Globus pallidus (tissue), 1 donor: ENCODE measurements around the gene RCBTB2.

ENCODE experiments used
- DNase-seq: peaks from one replicate; pipeline ENCODE4 v3.0.0-alpha.2; 2015; ENCODE audit warnings: low spot score

RCBTB2 gene

DNA sequence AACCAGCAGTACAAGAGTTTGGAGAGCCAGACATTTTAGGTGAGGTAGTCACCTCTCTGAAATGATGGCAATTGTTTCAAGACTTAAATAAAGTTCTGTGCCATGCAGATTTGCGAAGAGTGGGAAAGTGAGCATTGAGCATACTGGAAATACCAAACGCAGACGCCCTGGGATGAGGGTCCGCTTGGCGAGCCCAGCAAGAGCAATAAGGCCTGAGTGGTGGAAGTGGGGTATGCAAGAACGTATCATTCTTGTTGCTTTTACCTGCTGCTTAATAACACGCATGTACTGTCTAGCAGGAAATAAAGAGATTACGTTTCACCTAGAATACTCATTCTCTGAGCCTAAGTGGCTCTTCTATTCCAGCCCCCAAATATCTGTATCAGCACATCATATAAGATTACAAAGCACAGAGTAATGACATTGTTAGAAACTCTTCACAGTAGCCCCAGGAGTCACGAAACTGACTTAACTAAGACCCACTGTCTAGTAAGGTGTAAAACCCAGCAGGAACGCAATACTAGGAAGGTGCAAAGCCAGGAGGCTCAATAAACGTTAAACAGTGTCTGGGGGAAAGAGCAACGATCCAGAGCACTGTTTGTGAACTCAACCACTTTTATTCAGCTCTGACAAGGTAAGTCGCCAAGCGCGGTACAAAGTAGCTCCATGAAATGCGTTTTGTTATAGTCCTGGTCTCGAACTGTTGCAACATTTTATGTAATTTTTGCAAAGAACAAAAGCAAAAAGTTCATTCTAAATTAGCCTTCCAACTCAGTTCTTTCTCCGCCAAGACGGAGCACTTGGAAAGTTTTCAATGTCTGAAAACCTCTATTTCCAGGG, 1.2 kb downstream of the RCBTB2 start:
- no peak for DNase-seq

DNA sequence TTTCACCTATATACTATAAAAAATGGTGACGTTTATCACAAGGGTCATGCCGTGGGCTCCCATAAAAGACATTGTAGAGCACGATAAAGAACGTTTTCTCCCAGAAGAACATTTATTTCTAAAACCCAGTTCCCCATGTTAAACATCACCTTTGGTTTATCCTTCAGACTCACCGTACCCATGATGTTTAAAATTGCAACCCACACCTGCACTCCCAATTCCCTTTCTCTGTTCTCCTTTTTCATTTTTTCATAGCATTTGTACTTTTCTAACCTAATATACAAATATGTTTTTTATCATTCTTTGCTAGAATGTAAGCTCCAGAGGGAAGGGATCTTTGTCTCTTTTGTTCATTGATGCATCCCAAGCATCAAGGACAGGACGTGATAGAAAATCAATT, 2.0 kb downstream of the RCBTB2 start:
- no peak for DNase-seq

DNA sequence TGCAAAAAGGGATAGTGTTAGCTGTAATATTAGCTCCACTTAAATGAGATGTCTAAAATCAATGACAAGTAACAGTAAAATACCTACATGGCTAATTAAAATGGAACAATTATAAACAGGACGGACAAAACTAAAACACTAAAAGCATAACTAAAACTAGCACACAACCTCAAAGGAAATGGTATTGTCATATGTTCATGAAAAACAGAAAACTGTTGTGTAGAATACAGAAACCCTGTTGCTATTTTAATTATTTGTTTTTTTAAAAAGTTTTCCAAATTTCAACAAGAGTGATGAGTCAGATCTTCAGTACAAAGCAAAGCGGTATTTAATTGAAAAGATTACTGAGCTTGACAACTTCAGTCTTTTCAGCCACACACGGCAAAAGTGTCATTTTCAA, 4.2 kb downstream of the RCBTB2 start:
- no peak for DNase-seq

DNA sequence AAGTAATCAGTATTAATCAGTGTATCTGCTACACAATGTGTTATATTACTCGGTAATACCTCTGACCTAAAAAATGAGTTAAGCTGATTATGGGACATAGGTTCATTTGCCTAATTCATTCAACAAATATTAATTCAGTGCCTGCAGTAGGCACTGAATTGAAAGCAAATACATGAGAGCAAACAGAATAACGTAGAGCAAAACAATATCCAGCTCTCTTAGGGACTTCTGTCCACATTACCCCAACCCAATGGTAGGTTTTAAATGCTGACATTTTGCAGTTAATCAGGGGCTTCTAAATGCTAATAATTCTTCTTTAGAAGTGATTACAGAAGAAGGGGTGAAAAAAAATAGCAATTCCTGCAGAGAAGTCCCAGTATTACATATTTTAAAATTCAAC, 4.9 kb downstream of the RCBTB2 start:
- no peak for DNase-seq

DNA sequence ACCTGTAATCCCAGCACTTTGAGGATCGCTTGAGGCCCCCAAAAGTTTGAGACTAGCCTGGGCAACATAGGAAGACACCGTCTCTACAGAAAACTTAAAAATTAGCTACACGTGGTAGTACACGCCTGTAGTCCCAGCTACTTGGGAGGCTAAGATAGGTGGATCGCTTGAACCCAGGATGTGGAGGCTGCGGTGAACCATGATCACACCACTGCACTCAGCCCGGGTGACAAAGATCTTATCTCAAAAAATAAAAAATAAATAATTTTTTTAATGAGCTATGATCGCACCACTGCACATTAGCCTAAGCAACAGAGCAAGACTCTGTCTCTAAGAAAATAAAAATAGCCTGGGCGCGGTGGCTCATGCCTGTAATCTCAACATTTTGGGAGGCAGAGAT, 6.6 kb downstream of the RCBTB2 start:
- no peak for DNase-seq

DNA sequence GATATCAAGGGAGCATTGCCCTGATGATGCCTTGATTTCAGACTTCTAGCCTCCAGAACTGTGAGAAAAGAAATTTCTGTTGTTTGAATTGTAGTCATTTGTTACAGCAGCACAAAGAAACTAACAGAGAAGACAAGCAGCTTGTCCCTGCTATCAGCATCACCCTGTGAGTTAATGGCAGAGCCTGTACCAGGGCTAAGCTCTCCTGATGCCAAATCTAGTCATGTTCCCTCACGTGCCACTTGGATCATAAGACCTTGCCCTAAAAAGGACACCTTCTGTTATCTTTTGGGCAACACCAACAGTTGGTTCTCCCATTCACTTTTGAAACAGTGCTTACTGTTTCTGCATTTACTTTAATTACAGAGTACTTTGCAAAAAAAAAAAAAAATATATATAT, 14.8 kb downstream of the RCBTB2 start:
- DNase-seq = no peak

DNA sequence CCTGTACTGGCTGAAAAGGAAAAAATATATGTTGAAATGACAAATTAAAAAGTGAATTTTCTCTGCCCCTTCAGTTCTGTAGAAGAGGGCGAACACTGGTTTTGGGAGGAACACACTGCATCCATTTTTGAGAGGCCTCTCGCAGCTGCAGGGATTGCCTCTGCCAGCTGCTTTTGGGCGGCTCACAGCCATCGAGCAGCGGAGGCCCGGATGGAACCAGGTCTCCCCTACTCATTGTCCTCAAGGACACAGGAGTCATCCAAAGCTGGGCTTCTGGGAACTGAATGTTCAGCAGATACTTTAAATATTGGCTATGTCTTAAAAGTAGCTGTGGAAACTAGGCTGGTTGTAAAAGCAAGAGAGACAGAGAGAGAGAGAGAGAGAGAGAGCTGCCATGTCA, 17.1 kb downstream of the RCBTB2 start:
- DNase-seq = no peak

DNA sequence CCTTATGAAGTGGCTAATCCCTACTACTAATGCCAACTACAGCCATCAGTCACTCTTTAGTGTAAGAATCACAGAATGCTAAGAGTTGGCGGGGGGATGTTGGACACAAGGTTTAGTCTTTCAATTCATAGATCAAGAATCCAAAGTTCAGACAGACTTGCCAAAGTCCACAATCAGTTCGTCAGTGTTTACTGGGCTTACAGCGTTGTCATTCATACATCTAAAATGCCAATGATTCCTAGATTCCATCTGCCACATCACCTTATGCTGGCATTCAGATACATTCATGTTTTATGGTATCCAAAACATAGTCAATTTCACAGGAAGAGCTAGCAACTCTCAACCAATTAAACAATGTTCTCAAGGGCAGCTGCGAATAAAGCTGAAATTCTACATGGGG, 18.1 kb downstream of the RCBTB2 start:
- DNase-seq = no peak

DNA sequence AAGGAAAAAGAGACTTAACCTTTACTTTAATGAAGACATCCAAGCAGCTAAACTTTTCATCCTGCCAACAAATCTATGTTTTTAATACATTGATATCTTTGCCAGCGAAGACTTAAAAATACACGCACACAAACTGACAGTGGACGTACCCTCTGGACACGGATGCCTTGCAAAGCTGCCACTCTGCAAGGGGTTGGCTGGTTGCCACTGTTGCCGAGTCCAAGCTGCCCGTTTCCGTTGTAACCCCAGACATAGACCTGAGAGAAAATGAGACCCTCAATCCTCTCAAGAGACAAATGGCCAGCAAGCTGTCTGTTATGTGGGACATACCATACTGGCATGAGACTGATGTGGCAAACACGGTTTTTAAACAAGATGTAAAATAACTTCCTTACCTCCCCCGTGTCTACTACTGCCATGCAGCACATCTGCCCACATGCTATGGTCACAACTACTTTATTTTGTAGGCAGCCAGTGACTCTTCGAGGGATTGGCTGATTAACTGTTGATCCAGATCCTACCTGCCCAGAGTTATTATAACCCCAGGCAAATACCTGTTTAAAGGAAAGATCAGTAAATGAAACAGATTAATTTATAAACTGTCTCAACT, 21.2 kb downstream of the RCBTB2 start:
- no peak for DNase-seq

DNA sequence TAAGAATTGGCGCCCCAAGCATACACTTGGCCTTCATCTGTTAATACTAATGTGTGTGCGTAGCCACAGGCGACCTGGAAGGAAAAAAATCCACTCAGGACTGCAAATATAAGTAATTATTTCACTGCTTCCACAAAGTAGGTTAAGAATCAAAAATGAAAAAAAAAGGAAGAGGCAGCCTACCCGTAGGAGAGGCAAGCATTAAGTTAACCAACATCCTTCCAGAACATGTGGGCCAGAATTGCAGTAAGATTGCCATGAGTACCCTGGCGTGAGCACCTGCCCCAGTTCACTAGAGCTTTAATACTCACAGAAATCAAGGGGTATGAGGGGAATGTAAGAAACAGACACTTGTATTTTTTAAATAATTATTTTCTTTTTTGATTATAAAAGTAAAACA, 22.2 kb downstream of the RCBTB2 start:
- no peak for DNase-seq

DNA sequence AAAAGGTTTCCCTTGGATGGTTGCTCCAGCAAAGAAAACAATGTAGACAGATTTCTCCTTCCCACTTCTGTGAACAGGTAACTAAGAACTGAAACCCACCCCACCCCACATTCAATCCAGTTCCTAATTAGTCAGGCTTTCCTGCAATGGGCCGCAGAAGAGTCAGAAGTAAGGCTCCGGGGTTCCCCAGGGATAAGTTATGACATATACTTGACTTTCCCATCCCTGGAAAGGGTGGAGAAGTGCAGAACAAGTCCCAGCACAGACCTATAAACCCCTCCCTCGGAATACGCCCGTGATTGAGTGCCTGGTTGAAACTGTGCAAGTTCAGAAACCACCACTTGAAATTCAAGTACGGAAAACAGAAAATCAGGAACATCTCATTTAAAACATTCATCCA, 24.9 kb downstream of the RCBTB2 start:
- no peak for DNase-seq

DNA sequence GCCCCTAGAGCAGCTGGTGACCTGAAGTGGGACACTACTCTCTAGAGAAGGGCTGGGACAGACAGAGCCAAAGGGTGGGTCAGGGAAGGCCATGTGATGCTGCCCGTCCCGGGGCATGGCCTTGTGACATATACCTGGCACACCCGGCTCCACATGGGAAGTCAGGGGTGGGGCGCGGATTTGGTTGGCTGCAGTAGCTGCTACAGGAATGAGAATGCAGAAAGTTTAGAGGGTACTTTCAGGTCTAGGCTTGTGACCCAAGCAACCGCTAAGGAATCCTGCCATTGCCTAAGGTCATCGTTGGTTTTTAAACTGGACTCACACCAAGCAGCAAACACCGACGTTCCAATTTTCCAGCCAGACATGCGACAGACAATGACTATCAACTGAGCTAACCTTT, 25.9 kb downstream of the RCBTB2 start:
- DNase-seq = no peak

DNA sequence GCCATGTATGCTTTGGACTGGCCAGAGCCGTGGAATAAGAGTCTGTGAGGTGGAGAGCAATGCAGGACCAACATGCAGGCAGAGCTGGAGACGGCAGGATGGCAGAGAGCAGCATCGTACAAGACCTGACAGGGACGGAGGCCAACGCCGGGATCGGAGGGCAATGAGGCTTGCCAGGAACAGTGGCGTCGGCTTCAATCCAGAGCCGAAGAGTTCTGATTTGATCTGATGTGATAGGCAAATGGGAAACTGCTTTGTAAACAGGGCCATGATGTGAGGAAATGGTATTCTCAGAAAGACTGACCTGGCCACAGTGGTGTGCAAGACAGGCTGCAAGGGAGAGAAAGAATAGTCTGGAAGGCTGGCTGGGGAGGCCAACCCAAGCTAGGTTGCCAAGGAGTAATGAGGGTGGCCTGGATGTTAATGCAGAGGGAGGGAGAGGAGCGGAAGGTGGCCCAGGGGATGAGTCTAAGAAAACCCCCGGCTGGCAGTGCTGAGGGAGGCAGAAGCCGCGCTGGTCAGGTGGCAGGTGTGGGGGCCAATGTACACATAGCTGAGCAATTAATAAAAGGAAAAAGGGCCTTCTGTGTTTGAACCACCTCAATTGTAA, 26.7 kb downstream of the RCBTB2 start:
- no peak for DNase-seq

DNA sequence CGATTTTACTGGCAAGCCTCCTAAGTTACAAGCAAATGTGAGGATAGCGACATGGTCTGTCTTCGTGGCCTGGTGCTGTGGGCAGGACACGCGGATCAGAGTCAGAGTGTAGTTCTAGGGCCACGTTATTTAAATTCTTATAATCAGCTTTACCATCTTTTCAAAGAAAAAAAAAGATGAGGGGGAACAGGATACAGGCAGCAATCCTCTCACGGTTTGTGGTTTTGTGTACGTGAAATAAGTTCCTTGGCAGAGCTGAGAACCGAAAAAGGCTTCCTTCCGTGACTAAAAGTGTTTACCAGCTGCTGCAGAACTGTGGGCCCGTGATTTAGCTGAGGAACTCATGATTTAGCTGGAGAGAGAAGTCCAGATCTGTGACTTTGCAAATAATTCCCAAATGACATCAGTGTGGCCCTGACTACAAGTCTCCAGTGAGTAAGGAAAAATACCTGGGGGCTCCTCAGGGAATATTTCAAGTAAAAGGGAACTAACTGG, 27.2 kb downstream of the RCBTB2 start:
- peak; percentile 63 for DNase-seq

DNA sequence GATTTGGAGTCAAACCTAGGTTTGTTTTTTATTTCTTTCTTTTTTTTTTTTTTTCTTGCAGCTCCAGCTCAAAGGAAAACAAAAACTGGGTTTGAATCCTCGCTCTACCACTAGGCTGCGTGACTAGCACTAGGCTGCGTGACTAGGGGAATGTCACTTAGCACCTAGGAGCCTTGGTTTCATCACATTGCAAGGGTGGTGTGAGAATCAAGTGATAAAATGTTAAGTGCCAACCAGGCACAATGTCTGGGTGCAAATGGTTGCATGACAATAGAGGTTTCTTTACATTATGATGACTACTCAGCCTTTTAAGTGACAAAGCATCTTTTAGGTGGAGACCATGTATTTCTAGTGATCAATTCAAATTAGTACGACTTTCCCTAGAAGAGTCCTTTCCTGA, 27.9 kb downstream of the RCBTB2 start:
- DNase-seq = no peak

DNA sequence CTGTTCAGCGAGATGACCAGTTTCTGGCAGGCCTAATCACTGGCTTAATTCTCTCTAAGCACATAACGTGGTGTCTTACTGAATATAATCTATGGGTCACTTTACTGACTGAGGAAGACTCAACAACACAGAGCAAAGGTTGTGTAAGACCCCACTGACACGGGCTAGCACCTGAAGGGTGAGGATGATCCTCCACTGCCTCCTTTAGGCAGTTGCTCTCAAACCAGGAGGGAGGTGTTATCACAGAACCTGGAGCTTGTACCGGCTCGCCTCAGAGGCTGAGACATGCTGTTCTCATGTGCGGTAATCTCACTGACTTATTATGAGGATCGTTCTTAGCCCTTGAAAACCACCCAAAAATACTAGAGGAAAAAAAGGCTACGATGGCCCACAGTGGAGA, 28.3 kb downstream of the RCBTB2 start:
- no peak for DNase-seq

DNA sequence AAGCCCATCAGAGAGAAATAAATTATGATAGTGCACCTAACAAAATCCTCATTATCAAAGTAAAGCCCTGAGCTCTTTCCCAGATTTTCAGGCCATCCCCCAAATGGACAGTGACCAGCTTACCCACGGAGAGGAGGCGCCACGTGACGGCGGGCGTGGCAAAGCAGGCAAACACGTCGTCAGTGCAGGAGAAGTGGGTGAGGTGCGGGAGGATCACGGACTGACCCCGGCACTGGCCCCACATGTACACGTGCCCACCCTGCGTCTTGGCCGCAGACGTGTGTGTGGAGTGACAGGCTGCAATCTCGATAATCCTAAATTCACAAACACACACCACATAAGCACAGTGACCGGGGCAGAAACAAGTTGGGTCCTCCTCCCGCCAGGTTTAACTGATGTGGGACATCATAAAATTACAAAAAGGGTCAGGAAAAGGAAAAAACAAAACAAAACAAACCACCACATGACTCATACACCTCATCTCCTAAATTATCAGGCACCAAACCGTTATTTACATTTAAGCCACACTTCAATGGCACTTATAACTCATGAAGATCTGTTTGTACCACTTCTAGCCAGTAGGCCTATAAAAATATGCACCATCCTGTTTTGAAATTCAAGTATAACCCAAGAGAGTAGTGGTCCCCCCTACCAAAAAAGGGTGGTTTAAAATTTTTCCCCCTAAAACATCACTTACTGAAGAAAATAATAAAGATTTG, 30.1 kb downstream of the RCBTB2 start:
- DNase-seq = no peak

DNA sequence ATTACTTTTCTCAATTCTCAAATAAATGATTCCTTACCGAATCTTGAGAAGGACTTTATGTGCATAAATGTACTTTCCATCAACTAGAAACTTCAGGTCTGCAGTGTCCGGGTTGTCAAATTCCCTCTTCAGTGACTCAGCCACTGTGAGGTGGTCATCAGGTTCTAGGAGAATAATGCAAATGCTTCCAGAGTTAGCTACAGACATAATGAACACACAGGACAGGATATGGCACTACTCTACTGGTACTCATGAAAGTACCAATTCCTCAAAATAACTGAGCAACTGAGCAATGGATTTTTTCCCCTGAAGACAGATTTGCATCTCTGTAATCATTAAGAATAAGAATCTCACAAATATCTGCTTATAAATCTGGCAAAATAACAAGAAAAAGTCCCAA, 31.2 kb downstream of the RCBTB2 start:
- DNase-seq = no peak

DNA sequence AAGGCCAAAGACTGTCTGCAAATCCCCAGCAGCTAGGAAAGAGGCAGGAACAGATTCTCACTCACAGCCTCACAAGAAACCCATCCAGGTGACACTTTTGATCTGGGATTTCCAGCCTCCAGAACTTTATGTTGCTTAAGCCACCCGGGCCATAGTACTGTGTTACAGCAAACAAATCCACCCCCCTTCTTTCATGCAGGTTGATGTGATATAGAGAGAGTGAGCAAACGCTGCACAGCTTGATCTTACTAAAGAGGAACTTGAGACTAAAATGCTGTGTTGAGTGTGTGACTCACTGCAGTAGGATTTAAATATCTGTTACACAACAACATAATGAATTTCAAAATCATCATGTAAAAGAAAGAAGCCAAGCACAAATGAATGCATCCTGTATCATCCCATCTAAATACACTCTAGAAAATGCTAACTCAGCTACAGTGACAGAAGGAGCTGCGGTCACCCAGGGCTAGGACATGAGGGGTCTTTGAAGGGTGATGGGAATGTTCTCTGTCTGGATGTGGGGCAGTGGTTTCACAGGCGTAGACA, 32.2 kb downstream of the RCBTB2 start:
- no peak for DNase-seq

DNA sequence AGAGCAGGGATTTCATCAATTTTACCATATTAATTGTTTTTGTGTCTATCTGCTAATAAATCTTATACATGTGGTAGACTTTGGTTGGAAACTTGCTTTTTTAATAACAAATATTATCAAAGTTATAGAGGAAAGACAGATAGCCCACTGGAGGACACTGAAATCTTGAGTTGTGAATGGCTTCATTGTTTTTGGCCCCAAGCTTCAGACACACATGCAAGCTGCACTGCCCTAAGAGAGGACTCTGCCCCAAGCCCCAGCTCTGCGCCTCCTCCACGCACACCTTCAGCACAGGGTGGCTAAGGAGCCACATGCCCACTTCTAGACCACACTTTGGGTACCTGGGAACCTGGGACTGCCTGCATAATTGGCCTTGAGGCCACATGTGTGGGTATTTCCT, 35.2 kb downstream of the RCBTB2 start:
- peak; percentile 66 for DNase-seq

DNA sequence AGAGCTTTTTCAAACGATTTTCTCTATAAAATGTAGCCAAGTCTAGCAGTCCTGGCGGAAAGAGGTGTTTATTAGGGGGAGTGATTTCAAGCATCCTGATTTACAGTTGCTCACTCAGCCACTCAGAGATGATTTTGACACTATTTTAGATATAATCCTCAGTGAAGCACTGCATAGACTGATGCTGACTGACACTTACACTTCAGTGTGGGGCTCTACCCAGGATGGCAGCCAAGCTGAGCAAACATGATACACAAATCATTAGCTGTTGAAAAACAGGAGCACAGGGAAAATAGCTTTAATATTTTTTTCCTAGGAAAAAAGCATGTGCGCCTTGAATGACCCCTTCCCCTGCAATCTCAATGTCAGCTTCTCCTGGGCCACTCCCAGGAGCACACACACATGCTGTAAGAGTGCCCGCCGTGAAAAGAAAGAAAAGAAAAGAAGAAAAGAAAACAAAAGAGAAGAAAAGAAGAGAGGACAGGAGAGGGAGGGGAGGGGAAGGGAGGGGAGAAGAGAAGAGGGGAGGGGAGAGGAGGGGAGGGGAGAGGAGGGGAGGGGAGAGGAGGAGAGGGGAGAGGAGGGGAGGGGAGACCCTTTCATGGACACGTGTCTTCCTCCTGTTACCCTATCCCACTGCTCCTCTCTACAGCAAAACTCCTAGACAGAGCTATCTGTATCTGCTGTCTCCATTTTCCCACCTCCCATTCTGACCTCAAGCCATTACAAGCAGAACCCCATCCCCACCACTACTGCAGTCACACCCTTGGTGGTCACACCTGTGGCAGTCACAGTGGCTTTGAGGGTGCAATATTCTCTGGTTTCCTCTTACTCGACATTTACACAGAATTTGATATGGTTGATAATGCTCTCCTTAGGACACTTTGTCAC, 36.4 kb downstream of the RCBTB2 start:
- no peak for DNase-seq
